A549 (cell line): ENCODE results near the gene RNF17. TPM values are rescaled to one million over a fixed set of nuclear protein-coding genes. Genes with fewer than 3 reads are reported as not detected.

Experiments used
- ATAC-seq, 2 experiments: fragments of 200-7000 bp in 1 of 2; fragments of >200 bp in 1 of 2; cut with Nextera tagmentation in 1 of 2; cut with Tn5 transposase in 1 of 2; 3 replicates each; pipeline versions ENCODE4 v1.8.0 to v1.9.1; 2018 to 2020; ENCODE audit warnings: mild to moderate bottlenecking in 1 of 2, moderate library complexity in 1 of 2
- CTCF ChIA-PET: fragments of 300-600 bp; sonication (Branson Sonifier 250); formaldehyde crosslinking; extraction: SDS; loops from one replicate; lab custom pipeline; 2021; ENCODE audit warnings: antibody characterized with exemption, inconsistent platforms; lab: Yijun Ruan, JAX
- POLR2A ChIA-PET: fragments of 350-600 bp; formaldehyde crosslinking; extraction: SDS; loops from one replicate; lab custom pipeline; 2021; ENCODE audit warnings: antibody characterized with exemption, inconsistent platforms; lab: Yijun Ruan, JAX
- DNase-seq, 2 experiments: peaks; one replicate each; pipeline versions ENCODE4 v3.0.0 to v3.0.0-alpha.2; 2011 to 2016; ENCODE audit warnings: low read depth in 1 of 2, low spot score in 1 of 2
- FAIRE-seq: peaks from 2 replicates; lab custom pipeline; 2011; peaks lifted over from hg19 to GRCh38; lab: Jason Lieb, UNC
- H3K27ac ChIP-seq, 2 experiments: fragments of >200 bp; sonication (Bioruptor Twin); formaldehyde crosslinking; 3 replicates each; pipeline ENCODE4 v1.5.1; 2016 to 2017
- H3K4me1 ChIP-seq: fragments of >200 bp; sonication (Bioruptor Twin); formaldehyde crosslinking; 3 replicates; pipeline ENCODE4 v1.6.1; 2016
- H3K4me2 ChIP-seq: fragments of >200 bp; sonication (Bioruptor Twin); formaldehyde crosslinking; 3 replicates; pipeline ENCODE4 v1.6.1; 2016
- H3K4me3 ChIP-seq: fragments of >200 bp; sonication (Bioruptor Twin); formaldehyde crosslinking; 3 replicates; pipeline ENCODE4 v1.5.1; 2016
- H3K9me3 ChIP-seq: fragments of >200 bp; sonication (Bioruptor Twin); formaldehyde crosslinking; 3 replicates; pipeline ENCODE4 v1.6.1; 2016
- ATOH8 ChIP-seq: fragments of 250-450 bp; sonication (Bioruptor Pico); IDR thresholded peaks from 2 replicates; pipeline ENCODE4 v1.5.0; 2020; ENCODE audit warnings: low read depth, mild to moderate bottlenecking, moderate library complexity
- CHD4 ChIP-seq: fragments of 200-600 bp; sonication (generic); IDR thresholded peaks from 2 replicates; pipeline ENCODE4 v1.6.1; 2016; ENCODE audit warnings: antibody characterized with exemption, mild to moderate bottlenecking, borderline replicate concordance
- ELK1 ChIP-seq: fragments of 150-350 bp; IDR thresholded peaks from 2 replicates; pipeline ENCODE4 v1.6.1; 2014; ENCODE audit warnings: low read depth, mild to moderate bottlenecking, low read length
- EP300 ChIP-seq, 2 experiments: fragments of >200 bp; sonication (Bioruptor Twin); formaldehyde crosslinking; IDR thresholded peaks; 2 replicates in 1 of 2; 3 replicates in 1 of 2; pipeline ENCODE4 v1.6.1; 2016 to 2017
- FOSL2 ChIP-seq, 2 experiments: fragments of 450-650 bp in 1 of 2; fragments of >200 bp in 1 of 2; sonication (Bioruptor Twin) in 1 of 2; formaldehyde crosslinking; IDR thresholded peaks; 2 replicates each; pipeline versions ENCODE4 v1.5.0 to v1.6.1; 2016 to 2020; ENCODE audit warnings: mild to moderate bottlenecking in 1 of 2, moderate library complexity in 1 of 2
- HDAC2 ChIP-seq: fragments of 200-600 bp; sonication (generic); IDR thresholded peaks from 2 replicates; pipeline ENCODE4 v1.6.1; 2016
- HMGXB4 ChIP-seq: fragments of 250-450 bp; sonication (Bioruptor Pico); IDR thresholded peaks from 2 replicates; pipeline ENCODE4 v1.5.0; 2021; ENCODE audit warnings: mild to moderate bottlenecking, moderate library complexity, borderline replicate concordance
- HOXB13 ChIP-seq: fragments of 250-450 bp; sonication (Bioruptor Pico); IDR thresholded peaks from 2 replicates; pipeline ENCODE4 v1.5.0; 2020; ENCODE audit warnings: low read depth, mild to moderate bottlenecking, moderate library complexity
- HOXB5 ChIP-seq: fragments of 250-450 bp; sonication (Bioruptor Pico); IDR thresholded peaks from 2 replicates; pipeline ENCODE4 v1.5.0; 2020; ENCODE audit warnings: mild to moderate bottlenecking, moderate library complexity
- JUNB ChIP-seq: fragments of >200 bp; sonication (Bioruptor Twin); formaldehyde crosslinking; IDR thresholded peaks from 2 replicates; pipeline ENCODE4 v1.6.1; 2016
- KDM1A ChIP-seq: fragments of 200-600 bp; sonication (generic); IDR thresholded peaks from 2 replicates; pipeline ENCODE4 v1.6.1; 2016; ENCODE audit warnings: low read depth, mild to moderate bottlenecking
- NFE2L2 ChIP-seq: fragments of 150-350 bp; conservative IDR thresholded peaks from 2 replicates; pipeline ENCODE4 v1.6.1; 2014; ENCODE audit warnings: low read length
- NR3C1 ChIP-seq: fragments of >200 bp; sonication (Bioruptor Twin); formaldehyde crosslinking; IDR thresholded peaks from 3 replicates; pipeline ENCODE4 v1.6.1; 2017
- POLR2A ChIP-seq: IDR thresholded peaks from 2 replicates; pipeline ENCODE4 v1.6.1; 2012; ENCODE audit warnings: mild to moderate bottlenecking, low read length
- POLR2AphosphoS2 ChIP-seq: conservative IDR thresholded peaks from 2 replicates; pipeline ENCODE4 v1.6.1; 2012; ENCODE audit warnings: low read length, improper control_type of control experiment, inconsistent platforms
- RARB ChIP-seq: fragments of 250-450 bp; sonication (Bioruptor Pico); IDR thresholded peaks from 2 replicates; pipeline ENCODE4 v1.8.0; 2021; ENCODE audit warnings: mild to moderate bottlenecking, moderate library complexity
- RCOR1 ChIP-seq: fragments of 150-350 bp; IDR thresholded peaks from 2 replicates; pipeline ENCODE4 v1.6.1; 2014; ENCODE audit warnings: antibody characterized with exemption, low read length, low read depth
- RNF2 ChIP-seq: fragments of 200-600 bp; sonication (generic); IDR thresholded peaks from 2 replicates; pipeline ENCODE4 v1.6.1; 2016; ENCODE audit warnings: low read depth, mild to moderate bottlenecking, antibody characterized with exemption, moderate library complexity, borderline replicate concordance
- SREBF2 ChIP-seq: fragments of 450-650 bp; IDR thresholded peaks from 2 replicates; pipeline ENCODE4 v1.6.1; 2014; ENCODE audit warnings: mild to moderate bottlenecking, moderate library complexity
- TP53 ChIP-seq: fragments of 250-450 bp; sonication (Bioruptor Pico); IDR thresholded peaks from 2 replicates; pipeline ENCODE4 v1.5.0; 2021; ENCODE audit warnings: mild to moderate bottlenecking, moderate library complexity
- WGBS: methylation state at CpG from one replicate; pipeline ENCODE4 v1.1.6; 2017; ENCODE audit errors: missing lambda C conversion rate; 5-methylcytosine and 5-hydroxymethylcytosine counted together
- polyA plus RNA-seq, 4 experiments: library from polyadenylated mRNA; depleted of rRNA in 3 of 4; stranded (reverse); fragments of >200 nt; fragmentation: RNase III in 1 of 4; extraction: RNeasy Plus Mini Kit Qiagen cat#74134 plus additional on column Dnase treatment in 1 of 4; gene quantifications; 2 replicates in 3 of 4; 3 replicates in 1 of 4; pipeline ENCODE4 v1.2.3, GENCODE V29; 2011 to 2017
- TF ChIP-seq, protein P1 (sequence below): fragments of >200 bp; sonication (Bioruptor Twin); formaldehyde crosslinking; IDR thresholded peaks from 3 replicates; pipeline ENCODE4 v1.5.1; 2016
- TF ChIP-seq, protein P2 (sequence below): fragments of >200 bp; sonication (Bioruptor Twin); formaldehyde crosslinking; IDR thresholded peaks from 2 replicates; pipeline ENCODE4 v1.6.1; 2016
- TF ChIP-seq, protein P3 (sequence below): IDR thresholded peaks from 2 replicates; pipeline ENCODE4 v1.6.1; 2012

RNF17 gene
- polyA plus RNA-seq, 2 of the 4 experiments (the other 2 are of a cell fraction), result not detected

DNA sequence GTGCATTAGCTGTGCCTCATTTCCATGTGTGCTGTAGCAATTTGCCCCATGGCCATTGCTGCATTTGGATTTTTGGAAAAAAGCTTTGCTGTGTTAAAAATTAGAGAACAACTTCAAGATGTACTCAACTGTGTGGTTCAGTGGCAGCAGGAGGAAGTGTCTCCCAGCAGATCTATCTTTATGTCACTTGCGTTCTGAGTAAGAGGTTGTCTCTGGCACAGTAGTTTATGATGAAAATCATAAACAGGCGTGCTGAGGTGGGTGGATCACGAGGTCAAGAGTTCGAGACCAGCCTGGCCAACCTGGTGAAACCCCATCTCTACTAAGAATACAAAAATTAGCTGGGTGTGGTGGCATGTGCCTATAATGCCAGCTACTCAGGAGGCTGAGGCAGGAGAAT is 29.0 kb upstream of the RNF17 start:
- Histone ChIP-seq H3K27ac (no peak overlapping the region), H3K9me3 (no peaks in the 10 kb centered on the region), H3K4me2 (no peak overlapping the region), H3K4me3 (no peak overlapping the region), H3K4me1 (no peaks in the 10 kb centered on the region)
- ChIA-PET POLR2A (no interaction called here), CTCF (interaction anchor here (1.1 kb wide), 1 partner anchor 11 kb away, joined by 3 read pairs; no protein-coding TSS in a partner anchor)
- DNase-seq (no peak), ATAC-seq (no peak), FAIRE-seq (no peak)
- 26% methylated on average over 4 of the region's 4 CpGs for WGBS
- TF ChIP-seq ATOH8 (CRISPR knock-in tag) (no peak), HOXB13 (CRISPR knock-in tag) (no peak), RARB (CRISPR knock-in tag) (no peak), JUNB (no peak), RCOR1 (no peak), SREBF2 (no peak), TP53 (CRISPR knock-in tag) (no peak), HDAC2 (no peak), POLR2AphosphoS2 (no peak), KDM1A (no peak)

- DNase-seq (no peak), ATAC-seq (no peak; a peak in 1 of 6 replicates), FAIRE-seq (no peak)
- ChIA-PET CTCF (no interaction called here), POLR2A (no interaction called here)
- Histone ChIP-seq H3K27ac (no peak overlapping the region), H3K4me2 (no peak overlapping the region), H3K4me3 (no peak overlapping the region), H3K4me1 (no peaks in the 10 kb centered on the region), H3K9me3 (no peaks in the 10 kb centered on the region)
- TF ChIP-seq NR3C1, result no peak
- no peak for TF ChIP-seq EP300 (IDR thresholded peaks at IDR 0.05)
- no peak for TF ChIP-seq HOXB13 (CRISPR knock-in tag)
- TF ChIP-seq CHD4, result no peak
- TF ChIP-seq, protein P1, sequence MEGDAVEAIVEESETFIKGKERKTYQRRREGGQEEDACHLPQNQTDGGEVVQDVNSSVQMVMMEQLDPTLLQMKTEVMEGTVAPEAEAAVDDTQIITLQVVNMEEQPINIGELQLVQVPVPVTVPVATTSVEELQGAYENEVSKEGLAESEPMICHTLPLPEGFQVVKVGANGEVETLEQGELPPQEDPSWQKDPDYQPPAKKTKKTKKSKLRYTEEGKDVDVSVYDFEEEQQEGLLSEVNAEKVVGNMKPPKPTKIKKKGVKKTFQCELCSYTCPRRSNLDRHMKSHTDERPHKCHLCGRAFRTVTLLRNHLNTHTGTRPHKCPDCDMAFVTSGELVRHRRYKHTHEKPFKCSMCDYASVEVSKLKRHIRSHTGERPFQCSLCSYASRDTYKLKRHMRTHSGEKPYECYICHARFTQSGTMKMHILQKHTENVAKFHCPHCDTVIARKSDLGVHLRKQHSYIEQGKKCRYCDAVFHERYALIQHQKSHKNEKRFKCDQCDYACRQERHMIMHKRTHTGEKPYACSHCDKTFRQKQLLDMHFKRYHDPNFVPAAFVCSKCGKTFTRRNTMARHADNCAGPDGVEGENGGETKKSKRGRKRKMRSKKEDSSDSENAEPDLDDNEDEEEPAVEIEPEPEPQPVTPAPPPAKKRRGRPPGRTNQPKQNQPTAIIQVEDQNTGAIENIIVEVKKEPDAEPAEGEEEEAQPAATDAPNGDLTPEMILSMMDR, result no peak
- no peak for TF ChIP-seq RNF2
- TF ChIP-seq ELK1, result no peak
- no peak for TF ChIP-seq FOSL2 (IDR thresholded peaks at IDR 0.05)
- TF ChIP-seq FOSL2 (CRISPR knock-in tag; IDR thresholded peaks at IDR 0.05), result no peak
- TF ChIP-seq JUNB, result no peak
- no peak for TF ChIP-seq HDAC2
- TF ChIP-seq NFE2L2, result no peak
- TF ChIP-seq, protein P2, sequence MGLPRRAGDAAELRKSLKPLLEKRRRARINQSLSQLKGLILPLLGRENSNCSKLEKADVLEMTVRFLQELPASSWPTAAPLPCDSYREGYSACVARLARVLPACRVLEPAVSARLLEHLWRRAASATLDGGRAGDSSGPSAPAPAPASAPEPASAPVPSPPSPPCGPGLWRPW, result no peak
- TF ChIP-seq HOXB5, result no peak
- no peak for TF ChIP-seq HMGXB4 (CRISPR knock-in tag)
- TF ChIP-seq POLR2A, result no peak
- TF ChIP-seq, protein P3, sequence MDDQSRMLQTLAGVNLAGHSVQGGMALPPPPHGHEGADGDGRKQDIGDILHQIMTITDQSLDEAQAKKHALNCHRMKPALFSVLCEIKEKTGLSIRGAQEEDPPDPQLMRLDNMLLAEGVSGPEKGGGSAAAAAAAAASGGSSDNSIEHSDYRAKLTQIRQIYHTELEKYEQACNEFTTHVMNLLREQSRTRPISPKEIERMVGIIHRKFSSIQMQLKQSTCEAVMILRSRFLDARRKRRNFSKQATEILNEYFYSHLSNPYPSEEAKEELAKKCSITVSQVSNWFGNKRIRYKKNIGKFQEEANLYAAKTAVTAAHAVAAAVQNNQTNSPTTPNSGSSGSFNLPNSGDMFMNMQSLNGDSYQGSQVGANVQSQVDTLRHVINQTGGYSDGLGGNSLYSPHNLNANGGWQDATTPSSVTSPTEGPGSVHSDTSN, result no peak
- no peak for TF ChIP-seq RARB (CRISPR knock-in tag)
- WGBS, result 72% methylated on average over 6 of the region's 6 CpGs
Measured at GRCh38 chr13:24737042-24737441, 26.9 kb upstream of the RNF17 start.
